ENCODE data around the gene KL.

The KL gene

DNA sequence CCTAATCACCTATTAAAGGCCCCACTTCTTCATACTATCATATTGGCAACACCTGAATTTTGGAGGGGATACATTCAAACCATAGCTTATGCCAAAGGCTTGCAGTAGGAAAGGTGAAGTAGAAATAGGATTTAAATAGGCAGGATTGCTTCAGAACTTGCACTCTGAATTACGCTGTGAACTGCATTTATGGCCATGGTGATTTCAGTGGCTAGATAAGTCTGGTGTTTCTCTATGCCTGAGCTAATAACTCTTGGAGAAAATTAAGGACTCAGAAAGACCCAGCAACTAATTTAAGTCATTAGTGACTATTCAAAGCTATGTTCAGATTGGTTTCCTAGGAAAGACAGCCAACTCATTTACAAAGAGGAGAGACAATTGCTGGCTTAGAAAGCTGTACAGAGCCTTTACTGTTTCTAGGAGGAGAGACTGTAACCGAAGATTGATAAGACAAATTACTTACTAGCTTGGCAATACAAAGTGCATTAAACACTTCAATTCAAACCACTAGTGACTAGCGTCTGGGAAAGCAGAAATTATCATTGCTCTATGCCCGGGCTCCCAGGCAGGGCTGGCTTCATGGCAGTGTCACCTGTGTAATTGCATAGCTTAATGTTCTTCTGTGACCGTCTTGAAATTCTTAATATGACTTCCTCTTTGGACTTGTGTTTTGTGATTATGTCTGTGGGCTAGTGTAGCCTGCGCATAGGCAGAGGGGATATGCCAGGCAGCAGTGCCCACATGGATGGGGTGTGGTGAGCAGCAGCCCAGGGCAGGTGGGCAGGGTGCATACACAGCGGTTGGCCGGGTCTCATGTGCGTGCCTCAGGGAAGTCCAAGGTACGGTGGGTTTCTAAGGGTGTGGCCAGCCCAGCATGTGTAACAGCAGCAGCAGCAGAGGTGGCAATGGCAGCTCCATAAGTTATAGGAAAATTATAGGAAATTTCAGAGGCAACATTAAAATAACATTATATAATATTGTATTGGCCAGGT is 60.1 kb downstream of the KL start:
- ATAC-seq = peak; percentile 11
- Mint-ChIP-seq H3K36me3 (no peaks in the 10 kb centered on the region), H3K9me3 (no peaks in the 10 kb centered on the region)

DNA sequence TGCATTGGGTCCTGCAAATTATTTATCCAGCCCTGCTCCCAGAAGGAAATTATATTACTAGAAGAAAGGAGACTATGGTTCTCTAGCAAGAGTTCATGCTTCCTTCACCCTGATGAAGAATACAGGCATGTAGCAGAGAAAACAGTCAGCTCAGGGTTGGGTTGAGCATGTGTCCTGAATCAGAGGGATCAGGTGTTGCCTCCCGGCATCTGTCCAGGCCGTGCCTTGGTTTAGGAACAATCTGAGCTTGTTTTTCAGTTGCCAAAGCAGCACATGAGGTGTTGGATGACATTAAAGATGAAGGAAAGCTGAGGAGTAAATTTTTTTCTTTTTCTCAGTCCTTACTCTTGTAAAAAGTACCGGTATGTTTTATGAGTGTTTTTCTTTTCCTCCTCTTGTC is 62.0 kb downstream of the KL start:
- Mint-ChIP-seq H3K36me3 (no peaks in the 10 kb centered on the region), H3K4me3 (no peak overlapping the region), H3K4me1 (no peaks in the 10 kb centered on the region), H3K9me3 (no peaks in the 10 kb centered on the region), H3K27ac (no peak overlapping the region)
- no peak for ATAC-seq
- DNase-seq (ENCODE audit: low spot score in 2 of 2) = no peak

More for the DNA sequence above, 60.1 kb downstream of the KL start:
- Mint-ChIP-seq H3K4me3 (no peak overlapping the region), H3K27ac (no peak overlapping the region), H3K4me1 (no peaks in the 10 kb centered on the region)
- no peak for DNase-seq (ENCODE audit: low spot score in 2 of 2)

DNA sequence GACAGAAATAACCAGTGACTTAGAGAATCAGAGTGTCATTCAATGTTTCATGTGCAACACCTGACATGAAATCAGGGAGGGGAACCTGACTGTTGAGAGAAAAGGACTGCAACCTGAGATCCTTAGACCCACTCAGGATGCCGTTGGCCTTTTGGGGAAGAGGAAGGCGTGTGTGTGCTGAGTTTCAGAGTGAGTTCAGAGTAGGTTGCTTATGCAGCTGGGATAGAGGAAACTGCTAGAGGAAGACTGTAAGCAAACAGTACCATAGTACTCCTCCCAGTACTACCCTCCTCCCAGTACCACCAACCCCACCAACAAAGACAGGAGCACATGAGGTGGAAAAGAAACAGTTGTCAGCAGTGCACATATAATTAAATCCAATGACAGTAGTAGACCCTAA is 63.7 kb downstream of the KL start:
- H3K27ac Mint-ChIP-seq = no peak overlapping the region
- ATAC-seq (peak; percentile 26), DNase-seq (ENCODE audit: low spot score in 2 of 2) (no peak)
- no peaks in the 10 kb centered on the region for H3K9me3 Mint-ChIP-seq
- no peaks in the 10 kb centered on the region for H3K4me1 Mint-ChIP-seq
- no peak overlapping the region for H3K4me3 Mint-ChIP-seq
- H3K36me3 Mint-ChIP-seq = no peaks in the 10 kb centered on the region

DNA sequence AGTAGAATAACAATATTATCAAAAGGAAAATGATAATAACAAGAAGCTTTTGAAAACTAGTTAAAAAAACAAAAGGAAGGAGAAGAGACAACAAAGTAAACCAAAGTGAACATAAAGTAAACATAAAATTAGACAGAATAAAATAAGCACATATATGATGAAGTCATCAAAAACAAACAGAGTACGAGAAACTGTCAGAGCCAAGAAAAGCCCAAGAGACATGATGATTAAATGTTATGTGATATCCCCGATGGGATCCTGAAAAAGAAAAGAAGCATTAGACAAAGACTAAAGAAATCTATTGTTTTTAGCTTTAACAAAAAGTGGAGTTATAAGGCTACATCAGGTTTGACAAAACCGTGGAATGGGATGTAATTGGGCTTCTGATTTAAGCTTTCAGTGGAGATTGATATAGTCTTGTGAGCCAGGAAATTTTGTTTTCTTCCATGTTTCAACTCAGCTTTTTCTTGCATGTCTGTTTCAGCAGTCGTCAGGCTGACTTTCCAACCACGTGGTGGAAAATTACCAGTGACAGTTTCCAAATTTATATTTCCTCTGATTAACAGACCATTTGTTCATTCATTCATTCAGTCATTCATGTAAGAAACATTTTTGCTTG is 64.9 kb downstream of the KL start:
- Mint-ChIP-seq H3K4me3 (no peak overlapping the region), H3K9me3 (no peaks in the 10 kb centered on the region), H3K36me3 (no peaks in the 10 kb centered on the region), H3K27ac (no peak overlapping the region), H3K4me1 (no peaks in the 10 kb centered on the region)
- DNase-seq (ENCODE audit: low spot score in 2 of 2) = no peak
- ATAC-seq = no peak

DNA sequence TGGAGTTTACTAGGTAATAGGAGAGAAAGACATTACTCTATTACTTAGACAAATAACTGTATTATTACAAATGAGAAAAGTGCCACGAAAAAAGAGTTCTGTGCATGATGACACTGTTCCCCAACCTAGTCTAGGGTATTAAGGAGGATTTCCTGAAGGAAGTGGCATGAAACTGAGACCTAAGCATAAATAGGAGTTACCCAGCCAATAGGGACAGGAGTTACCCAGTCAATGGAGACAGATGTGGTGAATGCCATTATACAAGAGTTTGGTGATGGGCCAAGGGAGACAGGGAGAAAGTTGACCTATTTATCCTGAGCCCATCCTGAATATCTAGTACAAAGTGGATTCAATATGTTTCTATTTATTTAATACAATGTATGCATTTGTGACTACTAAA is 65.4 kb downstream of the KL start:
- DNase-seq (ENCODE audit: low spot score in 2 of 2) = no peak
- Mint-ChIP-seq H3K9me3 (no peaks in the 10 kb centered on the region), H3K4me3 (no peak overlapping the region), H3K36me3 (no peaks in the 10 kb centered on the region), H3K4me1 (no peaks in the 10 kb centered on the region), H3K27ac (no peak overlapping the region)
- no peak for ATAC-seq

DNA sequence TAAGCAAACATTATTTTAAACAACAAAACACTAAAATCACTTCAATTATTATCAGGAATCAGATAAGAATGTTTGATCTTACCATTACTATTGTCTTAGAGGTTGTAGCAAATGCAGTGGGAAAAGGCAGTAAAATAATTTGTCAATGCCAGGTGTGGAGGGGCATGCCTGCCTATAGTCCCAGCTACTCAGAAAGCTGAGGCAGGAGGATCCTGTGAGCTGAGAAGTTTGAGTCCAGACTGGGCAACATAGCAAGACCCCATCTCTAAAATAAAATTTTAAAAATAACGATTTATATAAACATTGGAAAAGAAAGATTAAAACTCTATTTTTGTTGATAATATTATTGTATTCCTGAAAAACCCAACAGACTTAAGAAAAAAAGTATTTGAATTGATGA is 66.8 kb downstream of the KL start:
- H3K9me3 Mint-ChIP-seq = no peaks in the 10 kb centered on the region
- H3K36me3 Mint-ChIP-seq = no peaks in the 10 kb centered on the region
- H3K4me1 Mint-ChIP-seq = no peaks in the 10 kb centered on the region
- no peak for ATAC-seq
- H3K27ac Mint-ChIP-seq = no peak overlapping the region
- no peak for DNase-seq (ENCODE audit: low spot score in 2 of 2)
- no peak overlapping the region for H3K4me3 Mint-ChIP-seq

DNA sequence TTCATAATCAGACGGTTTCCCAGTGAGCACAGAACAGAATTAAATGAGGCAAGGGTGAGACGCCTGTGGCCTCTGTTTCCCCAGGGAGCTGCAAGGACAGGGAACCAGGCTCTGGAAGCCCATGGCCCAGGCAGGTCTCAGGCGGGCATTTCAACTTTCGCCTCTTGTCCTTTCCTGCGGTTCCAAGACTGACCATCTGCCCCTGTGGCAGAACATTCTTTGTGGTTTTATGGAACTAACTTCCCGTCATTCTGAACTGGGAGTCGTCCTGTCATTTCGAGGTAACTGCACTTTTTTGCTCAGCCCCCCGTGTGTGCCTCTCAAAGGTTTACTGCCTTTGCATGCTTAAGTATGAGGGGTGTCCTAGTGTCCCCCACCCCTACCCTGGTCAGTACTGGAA is 70.9 kb downstream of the KL start:
- H3K4me3 Mint-ChIP-seq = no peak overlapping the region
- DNase-seq (ENCODE audit: low spot score in 2 of 2) = no peak
- H3K36me3 Mint-ChIP-seq = no peaks in the 10 kb centered on the region
- H3K4me1 Mint-ChIP-seq = no peaks in the 10 kb centered on the region
- no peak overlapping the region for H3K27ac Mint-ChIP-seq
- no peaks in the 10 kb centered on the region for H3K9me3 Mint-ChIP-seq
- ATAC-seq = no peak

DNA sequence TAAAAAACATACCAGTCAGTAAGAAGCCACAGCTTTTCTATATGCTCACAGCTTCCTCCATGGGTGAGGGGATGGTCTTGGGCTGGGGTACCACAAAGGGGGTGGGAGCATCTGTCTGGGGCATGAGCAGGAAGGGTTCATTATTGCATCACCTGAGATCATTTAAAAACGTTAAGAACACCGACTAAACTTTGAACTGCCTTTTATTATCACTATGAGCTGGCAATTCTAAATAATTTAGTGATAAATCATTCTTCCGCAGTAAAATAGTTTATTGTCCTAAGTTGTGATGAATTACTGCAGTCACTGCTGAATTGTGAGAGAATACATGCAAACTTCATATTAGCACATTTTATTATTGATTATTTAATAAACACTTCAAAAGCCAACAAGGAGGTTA is 71.6 kb downstream of the KL start:
- H3K27ac Mint-ChIP-seq = no peak overlapping the region
- no peak overlapping the region for H3K4me3 Mint-ChIP-seq
- DNase-seq (ENCODE audit: low spot score in 2 of 2) = no peak
- H3K36me3 Mint-ChIP-seq = no peaks in the 10 kb centered on the region
- ATAC-seq = no peak
- H3K9me3 Mint-ChIP-seq = no peaks in the 10 kb centered on the region
- H3K4me1 Mint-ChIP-seq = no peaks in the 10 kb centered on the region

DNA sequence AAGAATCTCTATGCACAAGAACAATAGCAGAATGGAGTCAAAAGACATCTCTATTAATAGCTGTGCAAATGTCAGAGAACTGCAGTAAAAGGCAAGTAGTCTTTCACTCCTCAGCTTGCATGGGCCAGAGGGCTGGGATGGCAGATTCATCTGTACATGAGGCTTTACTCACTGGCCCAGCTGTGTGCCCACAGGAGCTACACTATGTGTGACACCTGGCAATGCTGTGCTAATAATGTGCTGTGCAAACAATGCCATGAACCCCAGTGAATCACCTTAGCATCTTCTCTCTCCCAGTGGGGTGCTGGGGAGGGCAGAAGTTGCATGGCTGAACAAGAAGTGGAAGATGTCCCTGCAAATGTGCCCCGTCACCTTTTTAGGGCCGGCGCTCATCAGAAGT is 73.1 kb downstream of the KL start:
- Mint-ChIP-seq H3K27ac (no peak overlapping the region), H3K4me1 (no peaks in the 10 kb centered on the region), H3K4me3 (no peak overlapping the region), H3K9me3 (no peaks in the 10 kb centered on the region), H3K36me3 (no peaks in the 10 kb centered on the region)
- no peak for DNase-seq (ENCODE audit: low spot score in 2 of 2)
- no peak for ATAC-seq

DNA sequence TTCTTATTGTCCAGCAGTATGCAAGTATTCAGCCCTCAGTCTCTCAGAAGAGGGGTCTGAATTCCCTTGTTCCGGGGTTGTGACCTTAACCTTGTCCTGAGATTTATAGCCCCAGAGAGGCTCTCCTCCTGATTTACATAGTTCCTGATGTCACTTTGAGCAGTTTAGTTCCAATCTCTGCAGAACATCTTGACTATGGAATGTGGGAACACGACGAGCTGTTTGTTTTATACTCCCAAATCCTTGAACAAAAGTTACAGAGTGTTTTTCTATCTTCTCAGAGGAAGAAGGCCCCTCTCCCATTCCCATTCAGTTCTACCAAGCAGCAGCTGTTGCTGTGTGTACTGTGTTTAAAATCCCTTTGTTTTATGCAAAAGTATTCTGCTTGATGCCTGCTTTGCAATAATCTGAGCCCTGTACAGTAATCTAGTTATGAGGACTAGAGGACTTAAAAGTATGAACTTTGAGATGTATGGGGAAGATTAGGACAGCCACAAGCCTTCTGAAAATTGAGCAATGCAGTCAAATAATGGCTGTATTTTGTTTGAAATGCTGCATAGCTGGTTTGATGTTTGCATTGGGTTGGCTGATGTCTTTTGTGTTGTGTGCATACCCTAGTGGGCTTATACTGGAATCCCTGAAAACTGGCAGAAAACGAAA is 74.7 kb downstream of the KL start:
- no peaks in the 10 kb centered on the region for H3K4me1 Mint-ChIP-seq
- H3K4me3 Mint-ChIP-seq = no peak overlapping the region
- H3K36me3 Mint-ChIP-seq = no peaks in the 10 kb centered on the region
- H3K9me3 Mint-ChIP-seq = no peaks in the 10 kb centered on the region
- no peak for DNase-seq (ENCODE audit: low spot score in 2 of 2)
- no peak for ATAC-seq
- no peak overlapping the region for H3K27ac Mint-ChIP-seq

DNA sequence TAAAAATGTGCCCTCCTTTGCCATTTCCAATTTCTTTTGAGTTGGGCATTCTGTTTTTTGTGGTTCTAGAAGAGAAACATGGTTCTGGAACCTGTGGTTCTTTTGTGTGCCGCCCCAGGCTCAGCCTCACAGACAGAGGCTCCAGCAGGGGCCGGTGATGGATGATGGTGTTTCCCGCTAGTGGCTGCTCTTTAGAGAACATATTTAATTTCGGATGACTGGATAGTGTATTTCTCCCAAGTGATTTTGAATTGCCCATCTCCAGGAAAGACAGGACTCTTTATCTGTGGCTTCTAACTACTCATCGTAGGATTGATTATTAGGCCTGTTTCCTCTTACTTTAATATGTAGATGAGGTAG is 75.2 kb downstream of the KL start:
- Mint-ChIP-seq H3K4me1 (no peaks in the 10 kb centered on the region), H3K27ac (no peak overlapping the region), H3K9me3 (no peaks in the 10 kb centered on the region), H3K4me3 (no peak overlapping the region), H3K36me3 (no peaks in the 10 kb centered on the region)
- ATAC-seq (no peak), DNase-seq (ENCODE audit: low spot score in 2 of 2) (no peak)

DNA sequence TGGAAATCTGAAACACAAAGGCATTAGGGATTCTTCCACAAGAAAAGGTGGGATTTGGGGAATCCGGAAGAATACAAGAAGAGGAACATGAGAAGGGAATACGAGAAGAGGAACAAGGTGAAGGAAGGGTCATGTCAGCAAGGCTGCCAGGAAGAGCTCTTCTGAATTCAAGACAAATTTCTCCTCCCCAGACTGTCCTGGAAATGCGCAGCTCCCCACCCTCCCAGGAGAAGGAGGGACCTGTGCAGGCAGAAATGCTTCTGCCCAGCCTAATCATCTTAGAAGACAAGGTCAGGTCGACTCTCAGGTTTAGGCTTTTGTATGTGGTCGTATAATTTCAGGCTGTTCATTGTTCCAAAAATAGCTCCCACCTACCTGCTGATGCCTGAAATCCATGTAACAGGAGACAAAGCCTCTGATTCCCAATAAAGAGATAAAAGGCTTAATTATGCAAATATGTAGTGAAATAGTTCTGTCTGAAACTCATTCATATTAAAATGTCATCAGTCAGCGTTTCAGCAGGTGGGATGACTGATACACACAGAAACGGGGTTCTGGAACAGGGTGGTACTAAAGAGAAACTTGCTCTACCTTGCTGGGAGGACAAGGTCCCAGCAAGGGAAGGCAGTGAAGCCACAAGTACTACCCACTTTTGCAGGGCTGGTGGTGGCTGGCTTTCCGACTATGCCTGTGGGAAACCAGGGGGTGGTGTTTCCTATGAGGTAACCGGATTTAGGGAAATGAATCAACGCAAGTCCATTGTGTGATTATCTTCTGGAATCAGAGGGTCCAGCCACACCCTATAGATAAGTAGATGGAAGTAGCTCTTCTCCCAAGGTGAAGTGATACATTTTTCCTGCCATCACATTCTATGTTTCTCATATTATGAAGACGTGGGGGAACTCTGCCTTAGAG is 76.1 kb downstream of the KL start:
- Mint-ChIP-seq H3K4me3 (no peak overlapping the region), H3K9me3 (peaks cover 3% of the 10 kb centered on the region), H3K4me1 (no peaks in the 10 kb centered on the region), H3K27ac (no peak overlapping the region), H3K36me3 (no peaks in the 10 kb centered on the region)
- DNase-seq (ENCODE audit: low spot score in 2 of 2) (no peak), ATAC-seq (no peak)

DNA sequence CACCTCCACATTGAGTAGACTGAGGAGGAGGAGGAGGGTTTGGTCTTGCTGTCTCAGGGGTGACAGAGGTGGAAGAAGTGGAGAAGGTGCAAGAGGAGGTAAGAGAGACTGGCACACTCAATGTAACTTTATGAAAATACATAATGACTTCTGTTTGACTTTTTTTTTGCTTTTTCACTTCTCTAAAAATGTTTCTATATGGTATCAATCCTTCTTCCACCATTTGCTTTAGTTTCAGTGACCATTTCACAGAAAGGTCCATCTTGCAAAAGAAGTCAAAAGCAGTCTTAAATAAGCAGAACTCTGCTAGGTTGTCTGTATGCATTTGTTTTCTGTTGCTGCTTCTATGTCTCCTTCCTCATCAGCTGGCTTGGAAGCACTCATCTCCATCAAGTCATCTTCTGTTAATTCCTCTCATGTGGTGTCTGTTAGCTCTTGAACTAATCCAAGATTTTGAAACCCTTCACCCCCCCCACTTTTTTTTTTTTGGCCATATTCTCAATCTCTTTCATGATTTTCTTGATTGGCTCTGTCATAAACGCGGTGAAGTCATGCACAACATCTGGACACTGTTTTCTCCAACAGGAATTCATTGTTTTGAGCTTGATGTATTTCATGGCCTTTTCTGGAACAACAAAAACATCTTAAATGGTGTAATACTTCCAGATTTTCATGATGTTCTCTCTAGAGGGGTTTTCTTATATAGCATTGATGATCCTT is 80.8 kb downstream of the KL start:
- Mint-ChIP-seq H3K27ac (no peak overlapping the region), H3K4me3 (no peak overlapping the region), H3K36me3 (no peaks in the 10 kb centered on the region), H3K4me1 (no peaks in the 10 kb centered on the region), H3K9me3 (peaks cover 3% of the 10 kb centered on the region)
- ATAC-seq (no peak), DNase-seq (ENCODE audit: low spot score in 2 of 2) (no peak)

DNA sequence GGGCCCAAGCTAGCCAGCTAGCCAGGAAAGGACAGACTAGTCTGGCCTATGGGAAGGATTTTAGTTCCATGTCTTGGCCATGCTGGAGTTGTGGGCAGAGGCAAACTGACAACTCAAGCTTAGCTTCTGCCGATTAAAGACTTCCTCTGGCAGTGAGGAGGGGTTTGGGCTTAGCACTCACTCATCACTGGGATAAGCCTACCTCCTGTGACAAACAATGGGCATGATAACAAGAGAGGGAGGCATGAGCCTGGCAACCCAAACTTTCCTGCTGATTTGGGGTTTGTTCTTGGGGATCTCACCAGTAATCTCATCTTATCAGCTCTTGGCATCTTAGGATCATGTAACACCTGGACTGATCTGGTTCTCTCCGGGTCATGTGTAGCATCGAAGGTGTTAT is 83.6 kb downstream of the KL start:
- no peak overlapping the region for H3K4me3 Mint-ChIP-seq
- H3K36me3 Mint-ChIP-seq = no peaks in the 10 kb centered on the region
- H3K9me3 Mint-ChIP-seq = peaks cover 3% of the 10 kb centered on the region
- no peak overlapping the region for H3K27ac Mint-ChIP-seq
- H3K4me1 Mint-ChIP-seq = no peaks in the 10 kb centered on the region
- DNase-seq (ENCODE audit: low spot score in 2 of 2) (no peak), ATAC-seq (no peak)
